HFFc6 (cell line): ENCODE results near the gene JMJD4. TPM values are rescaled to one million over a fixed set of nuclear protein-coding genes. Genes with fewer than 3 reads are reported as not detected.
A peak's percentile ranks its signal among the peaks of the same experiment; 100 is the strongest.

ENCODE experiments used
- DNase-seq: peaks from one replicate; pipeline ENCODE4 v3.0.0-alpha.2; 2018
- H3K27ac Mint-ChIP-seq: 2 replicates; pipeline ENCODE4 v1.8.0; 2020; ENCODE audit warnings: mild to moderate bottlenecking, mixed read lengths
- H3K27me3 Mint-ChIP-seq: 2 replicates; pipeline ENCODE4 v1.8.0; 2021; ENCODE audit warnings: mild to moderate bottlenecking, moderate library complexity, mixed read lengths; ENCODE audit not compliant: insufficient read depth
- H3K36me3 Mint-ChIP-seq: 2 replicates; pipeline ENCODE4 v1.8.0; 2021; ENCODE audit warnings: low read depth, mixed read lengths
- H3K4me1 Mint-ChIP-seq: 2 replicates; pipeline ENCODE4 v1.8.0; 2020; ENCODE audit warnings: low read depth, mixed read lengths
- H3K4me3 Mint-ChIP-seq: 2 replicates; pipeline ENCODE4 v1.8.0; 2020; ENCODE audit warnings: mild to moderate bottlenecking, moderate library complexity, mixed read lengths
- H3K9me3 Mint-ChIP-seq: 2 replicates; pipeline ENCODE4 v1.8.0; 2020; ENCODE audit warnings: mild to moderate bottlenecking, mixed read lengths
- total RNA-seq, 6 experiments: library from RNA; stranded (reverse); fragmentation: NEBNext Ultra II Directional; extraction: Animal tissue kit (Norgen Biotek cat#: 25700); gene quantifications; 2 replicates in 1 of 6; 3 replicates in 5 of 6; pipeline ENCODE4 v1.2.3, GENCODE V29; 2021
- TF ChIP-seq, protein P1 (sequence below): fragments of 200-600 bp; sonication (generic); IDR thresholded peaks from 2 replicates; pipeline ENCODE4 v1.5.0; 2021; ENCODE audit warnings: antibody characterized with exemption, mild to moderate bottlenecking

The JMJD4 gene
- total RNA-seq, 6 experiments from 2014 or later = 20.2 to 23.1 (median 21.5) TPM

DNA sequence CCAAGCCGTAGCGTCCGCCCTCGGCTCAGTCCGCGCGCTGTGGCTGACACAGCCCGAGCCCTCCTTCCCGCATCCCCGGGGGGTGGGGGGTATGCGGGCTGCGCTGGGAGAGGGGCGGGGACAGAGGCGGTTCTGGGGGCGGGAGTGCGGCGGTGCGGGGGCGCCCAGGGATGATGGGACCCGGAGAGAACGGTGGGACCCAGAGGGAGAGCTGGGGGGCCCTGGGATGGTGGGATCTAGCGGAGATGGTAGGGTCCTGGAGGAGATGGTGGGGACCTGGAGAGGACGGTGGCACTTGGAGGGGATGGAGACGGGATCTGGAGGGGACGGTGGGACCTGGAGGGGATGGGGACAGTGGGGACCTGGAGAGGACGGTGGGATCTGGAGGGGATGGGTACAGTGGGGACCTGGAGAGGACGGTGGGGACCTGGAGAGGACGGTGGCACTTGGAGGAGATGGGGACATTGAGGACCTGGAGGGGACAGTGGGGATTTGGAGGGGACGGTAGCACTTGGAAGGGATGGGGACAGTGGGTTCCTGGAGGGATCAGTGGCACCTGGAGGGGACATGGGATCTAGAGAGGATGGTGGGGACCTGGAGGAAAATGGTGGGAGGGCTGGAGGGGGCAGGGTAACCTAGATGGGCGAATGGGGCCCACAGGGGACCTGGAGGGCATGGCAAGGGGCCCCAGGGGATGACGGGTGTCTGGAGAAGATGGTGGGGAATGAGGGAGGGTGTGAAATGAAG lies 610 bp upstream of the JMJD4 start:
- H3K9me3 Mint-ChIP-seq = no peaks in the 10 kb centered on the region
- peaks cover 3% of the 10 kb centered on the region for H3K27me3 Mint-ChIP-seq
- H3K36me3 Mint-ChIP-seq = no peaks in the 10 kb centered on the region; the same call in 1 of the 2 replicates
- H3K4me1 Mint-ChIP-seq = peaks cover 19% of the 10 kb centered on the region
- TF ChIP-seq, protein P1, sequence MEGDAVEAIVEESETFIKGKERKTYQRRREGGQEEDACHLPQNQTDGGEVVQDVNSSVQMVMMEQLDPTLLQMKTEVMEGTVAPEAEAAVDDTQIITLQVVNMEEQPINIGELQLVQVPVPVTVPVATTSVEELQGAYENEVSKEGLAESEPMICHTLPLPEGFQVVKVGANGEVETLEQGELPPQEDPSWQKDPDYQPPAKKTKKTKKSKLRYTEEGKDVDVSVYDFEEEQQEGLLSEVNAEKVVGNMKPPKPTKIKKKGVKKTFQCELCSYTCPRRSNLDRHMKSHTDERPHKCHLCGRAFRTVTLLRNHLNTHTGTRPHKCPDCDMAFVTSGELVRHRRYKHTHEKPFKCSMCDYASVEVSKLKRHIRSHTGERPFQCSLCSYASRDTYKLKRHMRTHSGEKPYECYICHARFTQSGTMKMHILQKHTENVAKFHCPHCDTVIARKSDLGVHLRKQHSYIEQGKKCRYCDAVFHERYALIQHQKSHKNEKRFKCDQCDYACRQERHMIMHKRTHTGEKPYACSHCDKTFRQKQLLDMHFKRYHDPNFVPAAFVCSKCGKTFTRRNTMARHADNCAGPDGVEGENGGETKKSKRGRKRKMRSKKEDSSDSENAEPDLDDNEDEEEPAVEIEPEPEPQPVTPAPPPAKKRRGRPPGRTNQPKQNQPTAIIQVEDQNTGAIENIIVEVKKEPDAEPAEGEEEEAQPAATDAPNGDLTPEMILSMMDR = no peak
- peak overlapping the region; percentile 95 for H3K4me3 Mint-ChIP-seq
- H3K27ac Mint-ChIP-seq = peak overlapping the region; percentile 65
- DNase-seq = no peak

DNA sequence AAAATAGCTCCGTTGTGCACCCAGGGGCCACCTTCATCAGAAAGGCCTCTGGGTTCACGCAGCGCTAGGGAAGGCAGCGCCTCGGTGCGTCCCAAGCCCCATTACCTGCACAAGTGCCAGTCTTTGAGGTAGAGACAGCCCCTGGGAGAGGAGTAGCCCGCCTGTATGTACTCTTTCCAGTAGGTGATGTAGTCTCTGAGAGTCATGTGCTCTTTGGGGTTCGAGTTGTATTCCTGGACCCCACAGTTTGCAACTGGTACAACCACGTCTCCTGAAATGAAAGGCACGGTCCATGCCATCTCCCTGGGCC lies 601 bp downstream of the JMJD4 start:
- H3K36me3 Mint-ChIP-seq = no peaks in the 10 kb centered on the region; the same call in 1 of the 2 replicates
- no peak for DNase-seq
- peak overlapping the region; percentile 73 for H3K27ac Mint-ChIP-seq
- H3K4me1 Mint-ChIP-seq = peaks cover 26% of the 10 kb centered on the region
- H3K4me3 Mint-ChIP-seq = peak overlapping the region; percentile 95
- no peaks in the 10 kb centered on the region for H3K9me3 Mint-ChIP-seq
- H3K27me3 Mint-ChIP-seq = peaks cover 3% of the 10 kb centered on the region
- TF ChIP-seq, protein P1 = no peak

DNA sequence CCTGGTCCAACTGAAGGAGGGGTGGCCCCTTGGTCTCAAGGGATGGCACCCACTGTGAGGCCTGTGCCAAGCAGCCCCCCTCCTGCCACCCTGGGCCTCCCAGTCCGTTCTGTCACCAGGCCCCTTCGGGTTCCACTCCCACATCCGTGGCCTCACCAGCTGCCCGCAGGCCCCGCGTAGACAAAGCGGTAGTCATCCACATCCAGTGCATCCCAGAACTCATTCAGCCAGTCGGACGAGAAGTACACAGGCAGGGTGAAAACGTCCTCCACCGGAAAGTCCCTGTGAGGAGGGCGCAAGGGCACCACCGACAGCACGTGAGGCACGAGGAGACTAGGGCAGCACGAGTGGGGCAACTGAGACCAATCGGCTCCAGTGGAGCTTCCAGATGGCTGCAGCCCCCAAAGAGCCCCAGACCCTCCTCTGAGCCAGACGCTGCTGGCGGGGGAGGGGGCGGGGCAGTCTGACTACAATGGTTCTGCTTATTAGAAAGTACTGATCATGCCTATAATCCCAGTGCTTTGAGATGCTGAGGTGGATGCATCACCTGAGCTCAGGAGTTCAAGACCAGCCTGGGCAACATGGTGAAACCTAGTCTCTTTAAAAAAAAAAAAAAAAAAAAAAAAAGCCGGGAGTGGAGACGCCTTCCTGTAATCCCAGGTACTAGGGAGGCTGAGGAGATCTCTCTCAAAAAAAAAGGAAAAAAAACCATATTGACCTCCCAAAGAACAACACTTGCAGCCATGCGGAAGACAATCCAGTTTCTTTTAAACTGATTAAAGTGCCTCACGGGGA lies 1.2 kb downstream of the JMJD4 start:
- Mint-ChIP-seq H3K36me3 (no peaks in the 10 kb centered on the region; the same call in 1 of the 2 replicates), H3K27ac (peak overlapping the region; percentile 73), H3K4me3 (peak overlapping the region; percentile 95), H3K4me1 (peaks cover 26% of the 10 kb centered on the region), H3K27me3 (peaks cover 3% of the 10 kb centered on the region), H3K9me3 (no peaks in the 10 kb centered on the region)
- no peak for DNase-seq
- TF ChIP-seq, protein P1 = no peak

DNA sequence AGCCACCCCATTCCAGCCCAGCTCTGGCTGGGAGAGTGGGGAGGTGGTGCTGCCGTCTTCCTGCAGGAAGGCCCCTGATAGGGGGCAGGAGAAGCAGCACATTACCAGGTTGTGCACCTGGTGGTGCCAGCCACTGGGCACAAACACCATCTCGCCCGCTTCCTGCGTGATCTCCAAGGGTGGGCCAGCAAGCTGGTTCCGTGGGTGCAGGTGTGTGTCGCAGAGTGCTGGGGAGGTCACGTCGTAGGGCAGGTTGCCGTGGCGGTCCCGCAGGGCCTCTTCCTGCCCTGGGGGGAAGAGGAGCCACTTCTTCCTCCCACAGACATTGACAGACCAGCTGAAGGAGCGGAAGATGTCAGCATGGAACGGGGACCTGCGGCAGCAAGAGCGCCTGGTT lies 1.8 kb downstream of the JMJD4 start:
- DNase-seq = no peak

DNA sequence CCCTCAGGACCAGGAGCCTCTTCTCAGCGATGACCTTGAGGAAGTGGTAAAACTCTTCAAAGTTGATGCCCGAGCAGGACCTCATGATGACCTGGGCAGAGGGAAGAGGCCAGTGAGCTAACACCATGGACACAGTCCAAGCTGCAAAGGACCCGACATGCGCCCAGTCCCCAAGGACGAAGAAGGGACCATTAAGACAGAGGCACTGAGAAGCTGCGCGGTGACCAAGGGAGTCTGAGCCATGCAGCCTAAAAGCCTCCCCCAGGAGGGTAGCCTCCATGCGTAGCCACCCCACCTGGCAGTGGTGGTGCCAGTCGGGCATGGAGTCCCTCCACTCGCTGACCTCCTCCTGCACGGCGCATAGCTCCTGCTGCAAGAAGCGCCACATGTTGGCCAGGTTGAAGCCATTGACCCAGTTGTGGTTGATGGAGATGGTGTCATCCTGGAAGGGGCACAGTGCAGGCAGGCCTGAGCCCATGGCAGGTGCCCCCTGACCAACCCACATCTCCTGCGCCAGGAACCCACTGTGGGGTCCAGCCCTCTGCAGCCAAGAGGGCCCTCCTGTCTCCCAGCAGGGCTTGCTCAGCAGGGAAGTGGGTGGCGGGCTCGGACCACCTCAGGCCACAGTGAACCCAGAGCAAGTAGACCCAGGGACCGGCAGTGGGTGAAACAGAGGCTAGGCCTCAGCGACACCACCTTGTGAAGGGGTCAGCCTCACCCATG lies 2.4 kb downstream of the JMJD4 start:
- Mint-ChIP-seq H3K27me3 (peaks cover 8% of the 10 kb centered on the region), H3K4me3 (no peak overlapping the region), H3K4me1 (peaks cover 30% of the 10 kb centered on the region), H3K36me3 (no peaks in the 10 kb centered on the region; the same call in 1 of the 2 replicates), H3K9me3 (no peaks in the 10 kb centered on the region), H3K27ac (no peak overlapping the region)
- no peak for DNase-seq
- TF ChIP-seq, protein P1 = no peak

More for the DNA sequence above, 1.8 kb downstream of the JMJD4 start:
- Mint-ChIP-seq H3K27me3 (peaks cover 8% of the 10 kb centered on the region), H3K36me3 (no peaks in the 10 kb centered on the region; the same call in 1 of the 2 replicates), H3K9me3 (no peaks in the 10 kb centered on the region), H3K4me3 (peak overlapping the region; percentile 95; the same call in 1 of the 2 replicates), H3K27ac (no peak overlapping the region), H3K4me1 (peaks cover 26% of the 10 kb centered on the region)
- TF ChIP-seq, protein P1 = no peak
